HG03432 (cell line): Measurements from ENCODE around the gene RASSF1.
A peak's percentile ranks its signal among the peaks of the same experiment; 100 is the strongest.

Source experiments
- ATAC-seq: cut with Tn5 transposase; IDR thresholded peaks from one replicate; pipeline ENCODE4 v1.9.1; 2021; ENCODE audit warnings: mild to moderate bottlenecking, moderate library complexity; ENCODE audit not compliant: unreplicated experiment

Gene RASSF1

DNA sequence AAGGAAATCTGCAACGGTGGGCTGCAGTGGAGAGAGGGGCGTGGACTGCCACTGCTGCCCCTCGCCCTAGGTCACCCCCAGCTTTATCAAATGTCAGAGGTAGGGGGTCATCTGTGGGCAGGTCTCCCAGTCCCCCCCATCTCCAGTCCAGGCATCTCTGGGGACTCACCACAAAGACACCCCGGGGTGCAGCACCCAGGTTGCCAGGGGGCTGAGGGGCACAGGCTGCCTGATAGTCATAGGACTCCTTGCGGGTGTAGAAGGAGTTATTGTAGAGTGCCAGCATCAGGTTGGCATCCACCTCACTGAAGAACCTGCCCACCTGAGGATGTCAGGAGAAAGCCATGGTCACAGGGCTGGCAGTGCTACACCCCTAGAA is 25.2 kb upstream of the RASSF1 start:
- ATAC-seq: no peak

DNA sequence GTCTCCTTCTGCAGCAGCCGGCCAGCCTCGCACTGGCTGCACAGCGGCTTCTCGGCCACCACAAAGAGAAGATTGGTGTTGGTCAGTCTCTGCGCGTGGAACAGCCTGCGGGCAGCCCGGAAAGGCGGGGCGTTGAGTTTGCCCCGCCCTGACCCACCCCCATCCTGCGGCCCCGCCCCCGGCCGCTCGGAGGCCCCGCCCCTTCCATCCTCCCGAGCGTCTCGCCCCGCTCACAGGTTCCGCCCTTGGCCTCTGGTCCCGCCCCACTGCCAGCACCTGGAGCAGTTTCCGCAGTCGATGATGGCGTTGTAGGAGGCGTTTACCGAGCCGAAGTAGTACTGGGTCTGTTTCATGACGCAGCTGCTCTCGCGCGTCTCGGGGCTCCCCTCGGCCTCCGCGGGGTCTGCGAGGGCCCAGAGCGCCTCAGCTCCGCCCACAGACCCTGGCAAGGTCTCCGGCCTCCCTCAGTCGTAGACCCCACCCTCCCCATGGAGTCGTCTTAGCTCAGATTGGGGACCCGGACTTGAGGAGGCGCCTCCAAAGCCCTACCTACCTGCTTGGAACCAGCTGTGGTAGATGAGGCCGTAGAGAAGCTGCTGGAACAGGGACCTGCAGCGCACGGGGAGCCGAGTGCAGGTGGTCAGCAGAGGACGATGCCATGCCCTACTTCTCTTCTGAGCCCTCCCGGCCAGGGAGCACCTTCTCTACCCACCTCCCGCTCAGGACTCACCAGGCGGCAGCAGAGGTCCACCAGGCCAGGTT is 24.6 kb upstream of the RASSF1 start:
- peak; percentile 80 for ATAC-seq

GRCh38 chr3:50364573-50365079 is 24.0 kb upstream of the RASSF1 start:
- ATAC-seq: peak; percentile 13

DNA sequence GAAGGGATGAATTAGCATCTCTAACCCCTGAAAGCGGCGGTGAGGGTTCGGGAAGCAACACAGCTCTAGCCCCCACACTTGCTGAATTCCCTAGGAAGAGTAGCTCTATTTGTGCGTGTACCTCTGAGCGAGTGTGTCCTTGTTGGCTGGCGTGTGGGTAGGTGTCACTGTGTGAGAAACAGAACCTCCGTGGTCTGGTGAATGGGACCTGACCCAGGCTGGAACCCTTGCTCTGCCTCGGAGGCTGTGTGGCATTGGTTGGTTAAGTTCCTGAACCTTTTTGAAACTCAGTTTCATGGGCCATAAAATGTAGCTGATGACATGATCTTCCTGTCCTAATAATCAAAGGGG is 19.1 kb upstream of the RASSF1 start:
- ATAC-seq: peak; percentile 8

DNA sequence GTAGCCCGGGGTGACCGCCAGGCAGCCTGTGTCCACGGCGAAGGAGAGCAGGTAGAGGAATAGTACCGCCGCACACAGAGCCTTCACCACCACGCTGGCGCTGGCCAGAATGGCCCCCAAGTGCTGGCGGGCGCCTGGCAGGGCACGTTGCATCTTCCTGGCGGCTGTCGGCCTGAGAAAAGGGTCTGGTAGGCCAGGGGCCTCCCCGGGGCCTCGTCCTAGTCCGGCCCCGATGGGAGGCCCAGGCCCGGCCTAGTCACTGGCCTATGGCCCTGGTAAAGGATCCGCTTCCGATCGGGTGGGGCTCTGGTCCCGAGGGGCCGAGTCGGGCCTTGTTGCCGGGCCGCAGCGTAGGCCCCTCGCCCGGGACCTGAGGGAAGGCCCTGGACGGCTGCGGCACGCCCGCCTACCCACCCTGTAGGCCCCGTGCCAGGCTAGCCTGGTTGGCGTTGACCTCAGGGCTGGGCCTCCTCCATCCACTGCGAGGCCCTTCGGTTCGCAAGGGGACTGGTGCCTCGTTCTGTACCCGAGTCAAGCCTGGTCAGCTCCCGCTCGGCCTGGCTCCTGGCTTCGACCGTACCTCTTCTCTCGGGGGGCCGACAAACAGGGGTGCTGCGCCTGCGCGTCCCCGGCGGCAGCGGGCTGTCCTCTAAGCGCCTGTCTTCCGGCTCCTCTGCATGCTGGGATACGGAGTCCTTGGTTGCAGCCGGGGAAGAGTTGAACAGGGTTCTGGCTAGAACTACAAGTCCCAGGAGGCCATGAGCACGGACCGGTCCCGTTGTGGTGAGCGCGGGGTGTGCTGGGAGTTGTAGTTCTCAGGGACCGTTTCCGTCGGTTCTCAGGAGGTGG is 18.5 kb upstream of the RASSF1 start, which contains the start of gene TMEM115:
TMEM115 (minus strand) TSS at position 611 of the 849 bp plus-strand sequence; CDS start at position 153, 458 bp downstream.
- ATAC-seq: peak; percentile 97

GRCh38 chr3:50358355-50358910 is 17.8 kb upstream of the RASSF1 start:
- no peak for ATAC-seq

DNA sequence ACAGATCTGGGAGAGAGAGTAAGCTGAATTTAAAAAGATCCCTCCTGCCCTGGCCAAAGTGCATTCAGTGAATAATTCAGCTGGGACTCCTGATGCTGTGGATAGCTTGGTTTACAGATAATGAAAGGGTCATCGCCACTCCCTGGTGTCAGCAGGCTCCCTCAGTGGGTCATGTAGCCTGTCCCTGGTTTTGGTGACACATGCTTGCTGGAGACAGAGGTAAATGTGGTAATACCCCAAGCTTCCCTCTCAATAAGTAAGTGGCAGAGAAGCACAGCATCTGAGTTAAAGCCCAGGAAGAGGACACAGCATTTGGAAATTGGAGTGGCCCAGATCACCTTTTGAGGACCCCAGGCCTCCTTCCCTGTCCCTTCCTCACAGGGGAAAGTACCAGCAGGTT is 16.8 kb upstream of the RASSF1 start:
- no peak for ATAC-seq

GRCh38 chr3:50356553-50356952 is 15.9 kb upstream of the RASSF1 start:
- ATAC-seq: no peak

- ATAC-seq: no peak
Observed at GRCh38 chr3:50355829-50356552, 15.4 kb upstream of the RASSF1 start.

GRCh38 chr3:50354850-50355249 is 14.2 kb upstream of the RASSF1 start:
- no peak for ATAC-seq

- ATAC-seq: no peak
Observed at GRCh38 chr3:50354186-50354764, 13.6 kb upstream of the RASSF1 start.

GRCh38 chr3:50353245-50354004 is 12.8 kb upstream of the RASSF1 start:
- no peak for ATAC-seq

GRCh38 chr3:50352781-50353180 is 12.1 kb upstream of the RASSF1 start:
- ATAC-seq: no peak

GRCh38 chr3:50351323-50351697 is 10.7 kb upstream of the RASSF1 start:
- peak; percentile 1 for ATAC-seq

DNA sequence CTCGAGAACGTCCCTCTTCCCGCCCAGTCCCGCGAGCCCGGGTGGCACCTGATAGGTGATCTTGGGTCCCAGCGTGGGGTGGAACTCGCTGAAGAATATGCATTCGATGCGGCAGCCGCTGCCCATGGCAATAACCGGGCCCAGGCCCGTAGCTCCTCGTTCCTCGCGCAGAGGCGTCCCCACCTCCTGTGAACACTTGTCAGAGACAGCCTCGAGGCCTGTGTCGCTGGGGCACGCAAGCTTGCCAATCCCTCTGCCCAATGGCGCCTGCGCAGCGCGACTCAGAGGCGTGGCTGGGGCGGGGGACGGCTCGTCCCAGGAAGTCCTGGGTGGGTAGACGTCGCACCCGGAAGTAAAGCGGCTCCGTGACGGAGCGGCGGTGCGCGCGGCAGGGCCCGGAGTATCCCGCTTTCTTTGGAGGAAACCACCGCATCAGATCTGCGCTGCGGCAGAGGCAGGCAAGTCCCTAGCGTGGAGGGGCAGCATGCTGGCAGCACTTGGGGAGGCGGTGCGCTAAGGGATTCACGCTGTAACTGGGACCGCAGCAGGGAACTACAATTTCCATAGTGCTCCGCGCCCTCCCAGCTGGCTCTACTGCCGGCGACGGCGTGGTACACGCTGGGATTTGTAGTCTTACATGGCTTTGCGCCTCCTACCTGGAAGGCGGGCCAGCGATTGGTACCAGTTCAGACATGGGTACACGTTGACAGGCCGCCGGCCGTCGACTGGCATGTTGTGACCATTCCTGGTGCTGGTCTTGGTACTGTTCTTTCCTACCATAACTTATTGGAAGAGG is 10.1 kb upstream of the RASSF1 start, which contains the start of the genes CYB561D2 and NPRL2:
CYB561D2 (plus strand) TSS at position 336 of the 796 bp plus-strand sequence. CDS start 572 bp downstream, outside the sequence.
NPRL2 (minus strand) TSS at position 249 of the 796 bp plus-strand sequence; CDS start at position 126, 123 bp downstream.
- peak; percentile 84 for ATAC-seq

DNA sequence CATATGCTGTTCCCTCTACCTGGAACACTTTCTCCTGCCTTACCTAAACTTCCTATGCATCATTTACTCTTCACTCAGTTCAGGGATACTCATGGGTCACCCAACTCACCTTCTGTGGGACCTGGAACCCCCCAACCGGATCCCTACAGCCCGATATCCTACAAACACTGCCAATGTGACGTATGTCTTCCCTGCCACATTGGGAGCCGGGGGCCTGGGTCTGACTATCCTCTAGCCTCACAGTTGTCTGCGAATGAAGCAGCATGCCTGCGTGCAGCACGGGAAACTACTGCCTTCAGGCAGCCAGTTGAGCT is 9.5 kb upstream of the RASSF1 start:
- ATAC-seq: no peak

GRCh38 chr3:50347187-50347813 is 6.7 kb upstream of the RASSF1 start:
- ATAC-seq: no peak

GRCh38 chr3:50345586-50346234 is 5.1 kb upstream of the RASSF1 start, which contains the start of gene ZMYND10:
Gene ZMYND10 (minus strand): TSS chr3:50345732. CDS start chr3:50345579, 153 bp downstream.
- no peak for ATAC-seq
